Fibroblast of pulmonary artery (primary cell): ENCODE results near the gene GALK1.
A peak's percentile ranks its signal among the peaks of the same experiment; 100 is the strongest.

ENCODE experiments used
- DNase-seq: peaks from one replicate; pipeline ENCODE4 v3.0.0-alpha.2; 2010; ENCODE audit warnings: low read depth
- H3K4me3 ChIP-seq: replicated peaks from 2 replicates; pipeline ENCODE4 v1.5.1; 2011; ENCODE audit warnings: low read depth, mild to moderate bottlenecking, control low read depth, low read length, moderate library complexity
- CTCF ChIP-seq: IDR thresholded peaks from 2 replicates; pipeline ENCODE4 v1.5.1; 2011; ENCODE audit warnings: mild to moderate bottlenecking, control low read depth, low read length, inconsistent platforms; ENCODE audit errors: missing control alignments

Gene GALK1

GRCh38 chr17:75777296-75777922 lies 12.4 kb upstream of the GALK1 start:
- DNase-seq = peak; percentile 46
- peak overlapping the region; percentile 89 for H3K4me3 ChIP-seq
- TF ChIP-seq CTCF = no peak

GRCh38 chr17:75776386-75777295 lies 11.6 kb upstream of the GALK1 start:
- H3K4me3 ChIP-seq = peak overlapping the region; percentile 89
- TF ChIP-seq CTCF = no peak
- DNase-seq = peak; percentile 56

GRCh38 chr17:75774991-75775668 lies 10.1 kb upstream of the GALK1 start:
- no peak for TF ChIP-seq CTCF
- peak; percentile 63 for DNase-seq
- no peak overlapping the region for H3K4me3 ChIP-seq

GRCh38 chr17:75774471-75774990 lies 9.5 kb upstream of the GALK1 start:
- no peak for DNase-seq
- no peak for TF ChIP-seq CTCF

GRCh38 chr17:75773808-75774470 lies 8.9 kb upstream of the GALK1 start:
- DNase-seq = no peak
- H3K4me3 ChIP-seq = no peak overlapping the region
- no peak for TF ChIP-seq CTCF

More at GRCh38 chr17:75774471-75774990, 9.5 kb upstream of the GALK1 start:
- no peak overlapping the region for H3K4me3 ChIP-seq

- no peak overlapping the region for H3K4me3 ChIP-seq
- no peak for DNase-seq
- TF ChIP-seq CTCF = no peak
These were observed 8.3 kb upstream of the GALK1 start for GRCh38 chr17:75773121-75773807.
